CMK (cell line): ENCODE data around the gene MSMO1.
A peak's percentile ranks its signal among the peaks of the same experiment; 100 is the strongest.
"Not testable (repeated sequence)": the region's sequence is repeated elsewhere in the genome, so short reads cannot be mapped to it uniquely, and the experiment has no call there.

Source experiments
- DNase-seq: peaks from one replicate; pipeline ENCODE4 v3.0.0-alpha.2; 2010; ENCODE audit warnings: low read depth

The MSMO1 gene

DNA sequence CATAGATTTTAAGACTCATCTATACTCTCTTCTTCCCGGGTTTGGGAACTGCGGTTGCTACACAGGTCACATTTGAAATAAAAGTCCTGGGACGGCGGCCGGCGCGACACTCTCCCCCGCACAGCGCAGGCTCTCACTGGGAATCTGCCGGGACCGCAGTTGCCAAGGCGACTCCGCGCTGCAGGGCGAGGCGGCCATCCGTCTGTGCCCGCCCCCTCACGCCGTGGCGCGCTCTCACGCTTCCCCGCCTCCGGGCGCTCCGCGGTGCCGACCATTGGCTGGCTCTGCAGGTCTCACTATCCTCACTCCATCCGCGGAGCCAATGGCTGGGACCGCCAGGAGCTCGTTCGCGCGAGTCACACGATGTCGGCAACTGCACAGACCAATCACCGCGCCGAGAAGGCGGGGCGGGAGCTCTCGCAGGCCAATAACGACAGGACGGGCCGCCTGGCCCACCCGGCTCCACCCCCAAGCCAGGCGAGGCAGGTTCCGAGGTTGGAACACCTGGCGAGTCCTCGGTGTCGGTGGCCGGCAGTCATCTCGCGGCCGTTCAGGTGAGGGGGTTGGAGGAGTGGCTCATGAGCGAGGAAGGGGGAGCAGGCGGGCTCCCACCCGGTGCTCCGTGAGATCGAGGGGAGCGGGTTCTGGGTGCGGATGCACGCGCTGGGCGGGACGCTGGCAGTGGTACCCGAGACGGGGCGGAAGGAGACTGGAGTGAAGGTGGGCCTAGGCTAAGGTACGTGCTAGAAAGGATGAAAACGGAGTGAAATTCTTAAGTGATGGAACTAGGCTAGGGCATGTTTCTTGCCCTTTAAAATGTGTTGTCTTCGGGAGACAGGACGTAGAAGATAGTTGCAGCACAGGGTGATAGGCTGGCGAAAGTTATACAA is at the start of gene MSMO1:
MSMO1 (plus strand) TSS at position 459 of the 890 bp plus-strand sequence. CDS start 5,702 bp downstream, outside the sequence.
- peak; percentile 89 for DNase-seq

DNA sequence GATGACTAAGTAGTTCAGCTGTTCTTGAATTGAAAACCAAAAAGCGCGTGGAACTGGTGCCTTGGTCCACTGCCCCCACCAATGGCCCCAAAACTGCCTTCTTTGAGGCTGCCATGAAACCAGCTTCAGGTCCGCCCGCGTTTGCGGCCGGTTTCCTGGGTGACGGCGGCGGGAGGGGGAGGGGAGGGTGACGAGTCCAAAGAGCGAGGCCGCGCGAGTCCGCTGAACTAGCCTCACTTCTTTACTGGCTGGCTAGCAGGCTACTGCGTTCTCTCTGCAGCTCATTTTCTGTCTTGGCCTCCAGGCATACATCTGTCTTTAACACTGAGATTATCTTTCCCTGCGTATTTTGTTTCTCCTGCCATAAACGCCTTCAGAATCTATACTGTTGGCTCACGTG is 47.9 kb upstream of the MSMO1 start:
- DNase-seq = not testable (repeated sequence)

DNA sequence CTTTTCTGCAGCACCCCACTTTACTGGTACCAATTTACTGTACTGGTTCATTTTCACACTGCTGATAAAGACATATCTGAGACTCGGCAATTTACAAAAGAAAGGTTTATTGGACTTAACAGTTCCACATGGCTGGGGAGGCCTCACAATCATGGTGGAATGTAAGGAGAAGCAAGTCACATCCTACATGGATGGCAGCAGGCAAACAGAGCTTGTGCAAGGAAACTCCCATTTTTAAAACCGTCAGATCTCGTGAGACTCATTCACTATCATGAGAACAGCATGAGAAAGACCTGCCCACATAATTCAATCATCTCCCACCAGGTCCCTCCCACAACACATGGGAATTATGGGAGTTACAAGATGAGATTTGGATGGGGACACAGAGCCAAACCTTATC is 42.8 kb upstream of the MSMO1 start:
- not testable (repeated sequence) for DNase-seq

DNA sequence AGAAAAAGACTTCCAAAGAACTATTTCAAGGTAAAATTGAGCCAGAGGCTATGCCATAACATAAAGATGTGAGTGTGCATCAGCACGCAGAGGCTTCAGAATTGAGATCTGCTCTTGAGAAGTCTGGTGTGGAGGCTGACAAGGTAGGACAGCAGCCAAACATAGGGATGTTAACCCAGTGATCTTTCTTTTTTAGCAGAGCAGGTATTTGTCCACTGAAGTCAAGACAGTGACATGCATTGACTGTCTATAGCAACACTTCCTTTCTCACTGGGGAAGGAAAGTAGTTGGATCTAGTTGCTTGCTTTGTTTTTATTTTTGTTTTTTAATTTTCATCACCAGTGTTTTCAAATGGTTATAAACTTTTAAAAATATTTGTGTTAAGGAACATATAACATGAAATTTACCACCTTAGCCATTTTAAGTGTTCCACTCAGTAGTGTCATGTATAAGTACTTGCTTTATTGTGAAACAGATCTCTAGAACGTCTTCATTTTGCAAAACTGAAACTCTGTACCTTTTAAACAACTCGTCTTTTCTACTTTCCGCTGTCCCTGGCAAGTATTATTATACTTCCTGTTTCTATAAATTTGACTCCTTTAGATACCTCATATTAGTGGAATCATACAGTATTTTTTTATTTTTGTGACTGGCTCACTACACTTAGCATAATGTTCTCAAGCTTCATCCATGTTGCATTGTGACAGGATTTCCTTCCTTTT is 40.7 kb upstream of the MSMO1 start:
- DNase-seq = not testable (repeated sequence)

DNA sequence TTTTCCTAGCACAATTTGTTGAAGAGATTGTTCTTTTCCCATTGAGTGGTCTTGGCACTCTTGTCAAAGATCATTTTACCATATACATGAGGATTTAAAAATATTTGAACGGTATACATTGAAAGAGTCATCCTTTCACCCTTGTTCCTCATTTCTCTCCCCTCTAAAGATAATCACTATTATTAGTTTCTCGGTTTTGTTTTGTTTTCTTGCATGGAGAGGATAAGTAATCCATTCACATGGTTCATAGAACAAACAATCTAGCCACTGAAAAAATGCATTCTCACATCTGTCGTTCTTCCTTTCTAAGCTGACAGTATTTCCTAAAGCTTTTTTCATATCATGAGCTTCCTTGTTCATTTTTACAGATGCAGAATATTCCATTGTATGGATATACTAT is 39.2 kb upstream of the MSMO1 start:
- DNase-seq = no peak

DNA sequence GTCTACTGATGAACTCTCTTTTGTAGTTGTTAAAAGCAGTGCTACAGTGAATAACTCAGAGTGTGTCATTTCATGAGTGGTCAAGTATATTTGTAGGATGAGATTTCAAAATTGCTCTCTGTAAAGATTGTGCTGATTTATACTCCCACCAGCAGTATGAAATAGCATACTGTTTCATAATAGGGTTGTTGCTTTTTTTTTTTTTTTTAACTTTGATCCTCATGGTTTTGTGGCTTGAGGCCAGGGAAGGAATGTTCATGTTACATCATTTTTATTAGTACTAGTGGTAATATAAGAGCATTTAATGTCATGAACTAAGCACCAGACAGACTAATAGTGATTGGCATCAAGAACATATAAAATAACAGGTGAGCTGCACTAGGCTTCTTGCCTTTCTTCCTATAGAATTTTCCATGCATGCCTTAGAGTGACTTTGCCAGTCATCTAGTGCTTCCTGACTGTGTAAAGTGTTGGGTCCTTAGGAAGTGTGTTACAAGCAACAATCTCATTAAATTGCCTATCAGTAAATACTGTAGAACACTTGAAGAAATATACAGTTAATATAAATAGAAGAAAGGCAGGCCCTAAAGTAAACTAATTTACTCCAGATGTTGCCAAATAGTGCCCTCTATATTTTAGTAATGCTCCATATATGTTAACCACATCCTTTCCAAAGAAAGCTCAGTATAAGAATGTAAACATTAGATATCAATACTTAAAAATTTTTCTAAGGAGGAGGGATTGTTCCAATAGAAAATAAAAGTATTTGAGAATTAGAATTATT is 38.6 kb upstream of the MSMO1 start:
- DNase-seq = no peak

DNA sequence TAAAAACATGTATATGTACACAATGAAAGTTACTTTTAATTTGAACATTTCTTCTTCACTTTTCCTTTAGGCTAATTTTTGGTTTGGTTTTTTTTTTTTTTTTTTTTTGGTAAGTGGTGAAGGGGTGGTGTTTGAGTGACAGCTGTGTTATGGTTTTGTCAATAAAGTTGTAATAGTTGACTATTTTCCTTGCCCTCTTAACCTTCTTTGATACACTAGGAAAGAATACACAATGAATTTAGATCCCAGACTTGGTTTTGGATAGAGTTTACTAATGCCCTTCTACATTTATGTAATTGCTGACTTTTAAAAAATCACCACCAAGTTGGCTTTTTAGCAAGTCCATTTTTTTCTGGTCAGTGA is 38.1 kb upstream of the MSMO1 start:
- DNase-seq = no peak

DNA sequence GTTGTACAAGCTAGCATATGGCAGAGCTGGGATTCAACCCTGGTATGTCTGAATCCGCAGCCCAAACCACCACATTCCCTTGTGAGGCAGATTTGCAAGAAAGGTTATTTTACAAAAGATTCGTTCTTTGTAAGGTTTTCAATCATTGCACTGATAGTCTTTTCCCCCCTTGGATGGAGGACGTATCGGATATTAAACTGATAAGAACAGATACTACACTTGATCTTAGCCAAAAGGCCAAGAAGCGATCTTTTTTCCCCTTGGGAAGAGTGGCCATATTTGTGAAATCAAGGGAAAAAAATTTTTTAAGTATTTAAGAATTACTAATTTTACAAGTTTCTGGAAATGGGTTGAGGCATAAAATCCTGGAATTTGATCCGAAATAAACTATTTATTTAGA is 34.4 kb upstream of the MSMO1 start:
- DNase-seq = no peak

DNA sequence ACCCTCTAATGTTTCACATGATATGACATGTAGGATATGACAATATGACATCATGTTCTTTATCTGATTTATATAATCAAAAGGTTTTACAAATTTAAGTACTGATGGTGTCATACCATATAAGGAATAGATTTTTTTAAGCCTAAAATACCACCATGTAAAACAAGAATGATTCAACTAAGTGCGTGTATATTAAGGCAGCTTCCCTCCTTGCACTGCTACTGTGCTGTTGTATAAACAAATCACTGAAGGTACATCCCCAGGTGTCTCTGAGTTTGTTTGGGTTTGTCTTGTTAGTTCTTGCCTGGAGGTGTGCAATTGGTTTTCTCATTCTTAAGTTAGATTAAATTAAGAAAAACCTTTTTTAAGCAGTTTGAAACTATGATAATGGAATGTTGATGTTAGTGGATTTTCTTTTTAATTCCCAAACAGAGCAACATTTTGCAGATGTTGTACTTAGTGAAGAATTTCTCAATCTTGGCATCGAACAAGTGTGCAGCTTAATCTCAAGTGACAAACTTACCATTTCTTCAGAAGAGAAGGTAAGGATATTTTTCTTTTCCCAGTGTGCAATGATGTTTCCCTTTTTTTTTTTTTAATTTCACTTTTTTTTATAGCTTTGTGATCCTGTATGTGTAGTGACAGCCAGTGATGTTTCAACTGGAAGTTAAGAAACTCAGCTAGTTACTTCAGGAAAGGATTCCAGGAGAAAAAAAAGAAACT is 33.4 kb upstream of the MSMO1 start:
- DNase-seq = no peak

DNA sequence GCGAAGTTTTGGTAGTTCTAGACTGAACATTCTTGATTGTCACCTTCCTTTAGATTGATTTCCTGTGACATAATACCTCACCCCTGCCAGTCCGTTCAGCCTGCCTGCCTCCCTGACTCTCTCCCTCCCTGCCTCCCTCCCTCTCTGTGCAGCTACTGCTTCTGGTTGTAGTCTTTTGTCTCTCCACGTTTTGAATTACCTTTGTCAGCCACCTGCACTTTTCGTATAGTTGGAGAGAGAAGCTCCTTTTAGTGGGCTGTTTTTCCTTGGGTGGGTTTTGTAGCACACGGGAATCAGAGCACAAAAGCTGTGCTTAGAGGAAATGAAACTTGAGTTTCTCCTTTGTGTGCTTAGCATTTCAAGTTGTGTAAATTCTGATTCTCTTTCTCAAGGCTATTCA is 32.6 kb upstream of the MSMO1 start:
- no peak for DNase-seq

DNA sequence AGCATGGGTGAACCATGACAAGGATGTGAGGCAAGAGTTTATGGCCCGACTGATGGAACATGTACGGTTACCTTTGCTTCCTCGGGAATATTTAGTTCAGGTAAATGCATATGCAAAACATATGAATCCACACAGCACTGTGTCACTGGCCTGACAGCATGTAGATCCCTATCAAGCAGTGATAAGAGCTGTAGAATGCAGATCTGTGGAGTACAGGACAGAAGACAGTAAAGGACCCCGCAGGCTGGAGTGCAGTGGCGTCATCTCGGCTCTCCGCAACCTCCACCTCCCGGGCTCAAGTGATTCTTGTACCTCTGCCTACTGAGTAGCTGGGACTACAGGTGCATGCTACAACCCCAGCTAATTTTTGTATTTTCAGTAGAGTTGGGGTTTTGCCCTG is 29.8 kb upstream of the MSMO1 start:
- DNase-seq = no peak

DNA sequence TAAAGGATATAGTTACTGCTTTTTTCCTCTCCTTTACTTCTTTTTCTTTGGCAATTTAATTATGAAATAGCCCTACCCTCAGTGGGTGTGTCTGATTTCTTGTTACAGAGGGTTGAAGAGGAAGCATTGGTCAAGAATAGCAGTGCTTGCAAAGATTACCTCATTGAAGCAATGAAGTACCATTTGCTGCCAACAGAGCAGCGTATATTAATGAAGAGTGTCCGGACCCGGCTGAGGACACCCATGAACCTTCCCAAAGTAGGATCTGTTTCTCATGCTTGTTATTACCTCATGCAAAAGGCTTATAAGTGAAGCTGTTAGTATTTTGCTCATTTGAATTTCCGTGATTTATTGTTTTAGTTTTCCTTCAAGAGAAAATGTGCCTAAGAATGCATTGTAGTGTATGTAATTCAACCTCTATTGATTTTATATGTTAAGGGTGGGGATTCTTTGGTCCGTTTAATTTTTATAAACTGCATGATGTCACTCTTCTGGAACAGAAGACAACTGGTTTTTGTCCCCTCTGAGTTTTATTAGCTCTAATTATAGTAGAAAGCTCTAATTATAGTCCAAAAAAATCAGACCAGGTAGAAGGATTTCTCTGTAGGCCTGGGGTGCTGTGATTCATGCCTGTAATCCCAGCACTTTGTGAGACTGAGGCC is 27.9 kb upstream of the MSMO1 start:
- DNase-seq = no peak

DNA sequence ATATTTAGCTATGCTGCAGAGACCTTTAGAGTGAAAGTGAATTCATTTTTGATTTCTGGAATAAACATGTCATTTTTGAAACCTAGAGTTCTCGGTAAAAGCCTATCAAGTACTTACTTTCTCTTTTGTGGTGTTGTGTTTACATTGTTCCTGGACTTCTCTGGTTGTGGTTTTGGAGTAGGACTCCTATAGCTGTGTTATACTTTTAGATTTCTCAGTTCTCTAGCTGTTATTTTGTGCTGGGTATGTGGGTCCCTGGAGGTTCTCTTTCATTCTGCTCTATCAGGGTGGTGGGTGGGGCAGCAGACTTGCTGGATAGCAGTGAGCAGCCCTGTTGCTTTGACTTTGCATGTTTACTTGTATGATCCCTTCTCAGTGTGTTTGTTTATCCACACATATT is 25.6 kb upstream of the MSMO1 start:
- DNase-seq = no peak

DNA sequence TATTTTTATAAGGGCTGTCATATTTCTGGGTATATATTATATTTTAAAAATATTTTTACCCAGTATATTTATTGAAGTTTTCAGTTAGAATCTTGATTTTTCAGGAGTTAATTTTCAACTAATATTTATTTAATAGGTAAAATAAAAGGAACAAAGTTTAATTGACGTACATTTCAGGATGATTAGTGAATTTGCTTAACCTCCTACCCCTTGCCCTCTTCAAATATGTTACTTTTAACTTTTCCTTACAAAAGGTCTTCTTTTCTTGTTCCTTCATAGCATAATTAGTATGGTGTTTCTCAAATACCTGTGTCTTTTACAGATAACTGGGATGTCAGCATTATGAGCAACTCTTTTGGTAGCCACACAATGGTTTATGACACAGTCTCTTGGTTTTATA is 24.8 kb upstream of the MSMO1 start:
- no peak for DNase-seq

DNA sequence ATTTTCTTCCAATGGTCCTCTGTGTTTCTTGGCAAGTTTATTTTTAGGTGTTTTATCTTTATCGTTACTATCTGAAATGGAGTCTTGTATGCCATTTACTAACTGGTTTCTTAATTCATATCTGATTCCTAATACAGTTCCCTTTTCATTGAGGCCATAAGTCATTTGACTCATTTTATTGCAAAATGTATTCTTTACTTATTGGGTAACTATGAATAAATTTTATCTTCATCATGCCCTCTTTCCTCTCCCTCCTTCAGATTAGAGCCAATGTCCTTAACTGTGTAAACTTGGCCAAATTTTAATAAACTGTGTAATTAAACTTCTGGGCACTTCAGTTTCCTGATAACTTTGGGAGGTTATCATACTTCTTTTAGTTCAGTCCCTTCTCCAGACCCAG is 19.3 kb upstream of the MSMO1 start:
- no peak for DNase-seq

DNA sequence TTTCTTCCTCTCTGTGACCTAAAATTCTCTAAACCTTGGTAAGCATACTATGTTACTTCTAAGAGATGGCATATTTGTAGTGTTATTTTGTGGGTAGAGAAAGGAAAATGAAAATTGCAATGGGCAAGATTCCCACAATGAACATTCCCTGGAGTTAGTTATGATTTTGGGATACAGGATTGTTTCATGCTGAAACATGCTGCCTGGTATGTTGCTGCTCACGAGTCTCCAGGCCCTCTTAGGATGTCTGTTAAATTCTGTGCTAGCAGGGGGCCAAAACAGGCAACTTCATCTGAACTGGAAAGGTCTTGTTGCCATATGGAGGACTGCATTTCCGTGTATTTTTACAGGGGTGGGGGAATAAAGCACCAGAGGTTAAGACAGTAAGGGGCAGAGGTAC is 18.9 kb upstream of the MSMO1 start:
- DNase-seq = no peak

DNA sequence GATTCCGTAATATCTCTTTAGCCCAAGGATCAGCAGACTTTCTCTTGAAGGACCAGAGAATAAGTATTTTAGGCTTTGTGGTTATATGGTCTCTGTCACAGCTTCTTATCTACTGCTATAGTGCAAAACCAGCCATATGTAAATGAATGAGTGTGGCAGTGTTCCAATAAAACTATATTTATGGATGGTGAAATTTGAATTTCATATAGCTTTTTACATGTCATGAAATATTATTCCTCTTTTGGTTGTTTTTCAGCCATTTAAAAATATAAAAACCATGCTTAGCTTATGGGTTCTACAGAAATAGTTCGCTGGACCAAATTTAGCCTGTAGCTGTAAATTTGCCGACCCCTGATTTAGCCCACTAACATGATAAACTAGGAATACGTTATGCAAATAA is 18.0 kb upstream of the MSMO1 start:
- DNase-seq = no peak

DNA sequence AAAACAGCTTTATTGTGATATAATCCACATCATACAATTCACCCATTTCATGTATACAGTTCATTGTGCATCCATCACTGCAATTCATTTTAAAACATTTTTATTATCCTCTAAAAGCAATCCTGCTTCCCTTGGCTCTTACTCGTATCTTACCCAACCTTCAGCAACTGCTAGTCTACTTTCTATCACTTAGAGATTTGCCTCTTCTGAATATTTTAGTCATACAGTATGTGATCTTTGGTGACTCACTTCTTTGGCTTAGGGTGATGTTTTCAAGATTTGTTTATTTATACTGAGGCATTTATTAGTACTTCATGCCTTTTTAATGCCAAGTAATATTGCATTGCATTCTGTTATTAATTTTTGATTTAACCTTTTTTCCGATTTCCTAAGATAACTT is 15.0 kb upstream of the MSMO1 start:
- DNase-seq = no peak

DNA sequence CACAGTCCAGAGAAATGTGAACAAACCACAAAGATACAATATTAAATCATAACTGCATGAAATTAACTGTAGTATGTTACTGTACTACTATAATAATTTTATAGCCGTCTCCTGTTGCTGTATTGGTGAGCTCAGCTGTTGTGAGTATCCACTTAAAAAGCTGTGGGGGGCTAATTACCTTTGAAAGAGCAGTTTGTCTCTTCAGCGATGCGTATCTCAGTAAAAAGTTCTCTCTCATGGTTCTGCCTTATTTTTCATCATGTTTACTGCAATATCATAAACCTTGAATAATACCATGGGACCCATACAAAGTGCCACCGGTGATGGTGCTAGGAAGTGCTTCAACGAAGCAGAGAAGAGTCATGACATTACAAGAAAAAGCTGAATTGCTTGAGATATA is 8.4 kb upstream of the MSMO1 start:
- no peak for DNase-seq

DNA sequence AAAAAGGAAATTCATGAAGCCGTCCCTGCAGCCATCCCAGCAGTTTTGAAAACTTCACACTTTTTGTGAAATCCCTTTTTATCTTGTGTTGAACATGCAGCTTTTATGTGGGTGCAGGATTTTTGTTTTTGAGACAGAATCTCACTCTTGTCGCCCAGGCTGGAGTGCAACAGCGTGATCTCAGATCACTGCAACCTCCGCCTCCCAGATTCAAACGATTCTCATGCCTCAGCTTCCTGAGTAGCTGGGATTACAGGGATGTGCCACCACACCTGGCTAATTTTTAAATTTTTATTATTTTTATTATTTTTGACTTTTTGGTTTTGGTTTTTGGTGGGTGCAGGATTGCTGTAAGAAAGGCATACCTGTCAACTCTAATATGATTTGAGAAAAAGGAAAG is 8.0 kb upstream of the MSMO1 start:
- no peak for DNase-seq

DNA sequence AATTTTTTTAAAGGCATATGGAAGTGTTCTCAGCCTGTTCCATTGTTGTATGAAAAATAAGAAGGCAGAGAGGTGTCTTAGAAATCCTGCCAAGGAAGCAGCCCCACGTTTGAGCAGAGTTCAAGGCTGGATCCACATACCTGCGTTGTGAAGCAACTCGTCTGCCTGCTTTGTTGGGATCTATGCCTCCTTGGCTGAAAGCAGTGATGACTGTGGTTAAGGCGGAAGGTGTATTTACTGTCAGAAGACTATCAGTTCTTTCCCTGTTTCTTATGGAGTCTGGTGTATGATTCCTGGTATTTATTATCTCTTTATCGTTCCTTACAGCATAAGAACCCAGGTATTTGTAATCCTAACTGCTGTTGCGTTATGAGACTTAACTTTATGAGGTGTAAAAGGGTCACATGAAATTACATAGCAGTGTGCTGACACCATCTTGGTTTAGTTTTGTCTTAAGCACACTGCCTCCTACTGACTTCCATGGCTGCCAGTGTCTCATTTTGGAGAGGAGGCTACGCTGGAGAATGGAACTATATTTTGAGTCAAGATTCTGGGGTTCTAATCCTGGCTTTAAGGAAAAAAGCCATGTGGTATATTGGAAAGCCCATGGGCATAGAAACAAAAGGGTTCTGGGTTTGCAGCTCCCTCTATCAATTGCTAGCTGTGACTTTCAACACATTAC is 3.1 kb upstream of the MSMO1 start:
- no peak for DNase-seq
